ENCODE data around the gene TLNRD1. TPM values are rescaled to one million over a fixed set of nuclear protein-coding genes. Genes with fewer than 3 reads are reported as not detected.

TLNRD1 gene
- polyA plus RNA-seq, 1 donor from 2014 or later, result 4.6 TPM

DNA sequence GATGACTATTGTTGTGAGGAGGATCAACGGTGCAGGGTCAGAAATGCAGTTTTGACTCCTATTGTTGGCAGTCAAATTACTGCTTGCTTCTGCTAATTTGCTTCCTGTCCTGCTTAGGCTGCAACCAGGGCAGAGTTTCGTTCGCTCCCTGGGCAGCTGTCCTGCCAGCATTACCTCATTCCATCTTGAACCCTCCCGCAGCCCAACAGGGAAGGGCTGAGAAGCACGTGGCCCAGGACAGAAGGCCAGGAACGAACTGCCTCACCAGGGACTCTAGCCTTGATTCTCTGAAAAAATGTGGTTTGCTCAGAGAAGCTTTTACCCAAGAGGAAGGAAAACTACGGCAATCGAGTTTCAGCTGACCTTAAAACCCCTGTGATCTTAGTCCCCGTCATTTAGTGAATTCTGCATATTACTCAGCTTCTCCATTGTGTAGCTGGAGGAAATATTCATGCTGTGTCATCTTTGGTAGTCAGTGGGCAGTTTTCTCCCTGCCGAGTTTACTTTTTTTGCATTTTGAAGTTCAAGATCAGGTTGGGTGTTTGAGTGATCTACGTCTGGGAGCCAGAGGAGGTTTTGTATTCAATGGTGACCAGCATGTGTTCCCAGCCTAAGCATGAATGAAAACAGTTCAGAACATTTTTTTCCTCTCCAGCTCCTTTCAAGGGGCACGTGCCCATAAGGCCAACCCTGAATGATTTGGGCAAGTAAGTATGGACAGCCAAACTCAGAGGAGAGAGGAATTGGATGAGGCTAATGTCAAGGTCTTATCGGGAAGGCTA lies 23.0 kb downstream of the TLNRD1 start:
- Mint-ChIP-seq H3K27ac (peak overlapping the region in 1 of 3 donors; percentile 29), H3K36me3 (no peaks in the 10 kb centered on the region), H3K9me3 (no peaks in the 10 kb centered on the region), H3K4me1 (peaks cover 9 to 16% (median 15%) of the 10 kb centered on the region in 3 donors), H3K4me3 (peak overlapping the region; percentile 56 to 88 (median 57)), H3K27me3 (peaks cover 2% of the 10 kb centered on the region)

DNA sequence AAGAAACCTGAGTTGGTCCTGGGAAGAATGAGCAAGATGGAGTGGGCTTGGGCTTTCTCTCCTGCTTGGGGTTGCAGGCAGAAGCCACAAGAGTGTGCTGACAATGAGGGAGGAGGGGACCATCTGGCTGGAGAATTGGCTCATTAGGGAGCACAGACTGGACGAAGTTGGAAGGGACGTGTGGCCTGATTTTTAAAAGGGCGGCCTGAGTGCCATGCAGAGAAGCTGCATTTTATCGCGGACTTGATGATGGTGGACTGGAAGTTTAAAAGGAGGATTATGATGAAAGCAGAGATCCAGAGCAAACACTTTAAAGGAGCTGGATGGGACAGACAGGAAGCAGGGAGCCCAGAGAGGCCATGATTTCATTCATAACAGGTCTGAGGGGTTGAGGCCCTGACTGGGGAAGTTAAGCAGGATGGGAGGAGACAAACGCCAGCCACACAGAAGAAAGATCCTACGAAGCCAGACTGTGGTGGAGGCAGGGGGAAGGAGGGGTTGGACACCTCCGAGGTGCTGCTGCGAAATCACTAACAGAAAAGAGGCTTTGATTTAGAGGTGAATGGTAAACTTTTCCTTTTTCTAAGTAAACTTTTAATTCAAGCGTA lies 23.6 kb downstream of the TLNRD1 start:
- Mint-ChIP-seq H3K36me3 (no peaks in the 10 kb centered on the region), H3K4me1 (peaks cover 9 to 16% (median 15%) of the 10 kb centered on the region in 3 donors), H3K27ac (no peak overlapping the region), H3K9me3 (no peaks in the 10 kb centered on the region), H3K4me3 (no peak overlapping the region), H3K27me3 (peaks cover 2% of the 10 kb centered on the region)

DNA sequence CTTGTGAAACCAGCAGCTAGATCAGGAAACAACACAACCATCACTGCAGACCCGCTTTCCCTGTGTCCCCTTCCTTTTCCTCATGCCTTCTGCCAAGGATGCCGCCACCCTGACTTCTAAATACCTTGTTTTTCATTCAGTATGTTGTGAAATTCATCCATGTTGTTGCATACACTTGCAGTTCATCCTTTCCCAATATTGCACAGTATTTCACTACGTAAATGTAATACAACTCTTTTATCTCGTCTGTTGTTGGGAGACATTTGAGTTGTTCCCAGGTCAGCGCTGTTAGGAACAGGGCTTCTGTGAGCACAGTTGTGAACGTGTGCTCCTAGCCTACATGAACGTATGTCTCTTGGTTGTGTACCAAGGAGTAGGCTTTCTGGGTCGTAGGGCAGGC lies 24.2 kb downstream of the TLNRD1 start:
- Mint-ChIP-seq H3K27me3 (peaks cover 2% of the 10 kb centered on the region), H3K27ac (peak overlapping the region in 1 of 3 donors; percentile 40), H3K4me1 (peaks cover 9 to 21% (median 15%) of the 10 kb centered on the region in 3 donors), H3K4me3 (peak overlapping the region in 1 of 4 donors; percentile 56), H3K9me3 (peaks cover 0 to 4% (median 1%) of the 10 kb centered on the region in 3 donors), H3K36me3 (no peaks in the 10 kb centered on the region)

DNA sequence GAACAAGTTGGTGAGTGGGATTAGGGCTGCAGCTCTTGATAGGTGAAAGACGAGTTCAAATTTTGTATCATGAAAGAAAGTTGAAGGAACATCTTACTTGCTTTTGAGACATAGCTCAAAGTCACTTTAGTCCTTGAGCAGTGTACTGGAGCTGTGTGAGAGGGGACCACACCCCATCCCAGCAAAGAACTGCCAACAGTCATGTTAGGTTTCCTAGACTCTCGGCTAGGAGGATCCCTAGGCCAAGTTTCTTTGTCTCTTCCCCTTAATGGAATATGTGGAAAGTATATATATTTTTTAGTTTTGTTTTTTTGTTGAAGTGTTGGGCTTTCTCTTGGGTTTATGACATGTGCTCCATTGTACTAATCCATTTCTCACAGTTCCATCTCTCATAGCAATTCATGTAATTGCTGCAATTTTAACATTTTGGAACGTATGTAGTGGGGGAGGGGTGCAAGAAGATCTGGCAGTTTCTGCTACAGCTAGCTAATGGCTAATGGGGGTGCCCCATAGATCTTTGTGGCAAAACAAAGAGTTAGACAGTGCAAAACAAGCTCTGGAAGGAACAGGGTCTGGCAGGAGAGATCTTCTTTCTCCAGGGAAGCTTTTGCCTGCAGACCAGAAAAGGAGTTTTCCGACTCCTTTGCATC lies 25.1 kb downstream of the TLNRD1 start:
- Mint-ChIP-seq H3K27ac (peak overlapping the region in 1 of 3 donors; percentile 40), H3K36me3 (no peaks in the 10 kb centered on the region), H3K27me3 (peaks cover 2% of the 10 kb centered on the region)

DNA sequence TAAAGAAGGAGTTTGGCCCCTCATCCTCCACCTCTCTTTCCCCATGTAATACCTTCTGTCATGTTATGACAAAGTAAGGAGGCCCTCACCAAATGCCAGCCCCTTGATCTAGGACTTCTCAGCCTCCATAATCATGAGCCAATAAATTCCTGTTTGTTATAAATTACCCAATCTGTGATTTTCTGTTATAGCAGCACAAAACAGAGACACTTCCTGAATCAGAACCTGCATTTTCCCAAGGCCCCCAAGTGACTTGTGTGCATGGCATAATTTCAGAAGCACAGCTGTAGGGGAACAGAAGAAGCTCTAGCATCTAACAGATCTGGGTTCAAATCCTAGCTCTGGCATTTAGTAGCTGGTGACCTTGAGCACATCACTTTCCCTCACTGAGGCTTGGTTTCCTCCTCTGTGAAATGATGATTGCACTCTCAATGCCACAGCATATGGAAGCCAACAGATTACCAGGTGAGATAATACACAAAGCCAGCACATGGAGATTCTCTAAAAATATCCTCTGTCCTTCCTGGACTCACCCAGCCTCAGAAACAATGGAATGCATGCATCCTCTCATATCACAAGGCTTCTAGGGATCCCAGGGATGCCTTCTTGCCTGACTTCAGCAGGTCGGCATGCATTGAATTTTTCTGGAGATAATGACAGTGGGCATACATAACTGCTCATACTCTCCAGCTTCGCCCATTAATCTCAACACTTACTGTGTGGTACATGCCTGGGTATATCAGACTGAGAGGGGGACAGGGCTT lies 26.3 kb downstream of the TLNRD1 start:
- Mint-ChIP-seq H3K4me3 (no peak overlapping the region), H3K36me3 (no peaks in the 10 kb centered on the region), H3K27me3 (no peaks in the 10 kb centered on the region), H3K9me3 (peaks cover 0 to 5% (median 4%) of the 10 kb centered on the region in 3 donors), H3K4me1 (peaks cover 9 to 26% (median 19%) of the 10 kb centered on the region in 3 donors), H3K27ac (no peak overlapping the region)

More for the DNA sequence above, 25.1 kb downstream of the TLNRD1 start:
- H3K4me1 Mint-ChIP-seq, result peaks cover 9 to 26% (median 19%) of the 10 kb centered on the region in 3 donors
- H3K4me3 Mint-ChIP-seq, result no peak overlapping the region
- peaks cover 0 to 5% (median 4%) of the 10 kb centered on the region in 3 donors for H3K9me3 Mint-ChIP-seq

DNA sequence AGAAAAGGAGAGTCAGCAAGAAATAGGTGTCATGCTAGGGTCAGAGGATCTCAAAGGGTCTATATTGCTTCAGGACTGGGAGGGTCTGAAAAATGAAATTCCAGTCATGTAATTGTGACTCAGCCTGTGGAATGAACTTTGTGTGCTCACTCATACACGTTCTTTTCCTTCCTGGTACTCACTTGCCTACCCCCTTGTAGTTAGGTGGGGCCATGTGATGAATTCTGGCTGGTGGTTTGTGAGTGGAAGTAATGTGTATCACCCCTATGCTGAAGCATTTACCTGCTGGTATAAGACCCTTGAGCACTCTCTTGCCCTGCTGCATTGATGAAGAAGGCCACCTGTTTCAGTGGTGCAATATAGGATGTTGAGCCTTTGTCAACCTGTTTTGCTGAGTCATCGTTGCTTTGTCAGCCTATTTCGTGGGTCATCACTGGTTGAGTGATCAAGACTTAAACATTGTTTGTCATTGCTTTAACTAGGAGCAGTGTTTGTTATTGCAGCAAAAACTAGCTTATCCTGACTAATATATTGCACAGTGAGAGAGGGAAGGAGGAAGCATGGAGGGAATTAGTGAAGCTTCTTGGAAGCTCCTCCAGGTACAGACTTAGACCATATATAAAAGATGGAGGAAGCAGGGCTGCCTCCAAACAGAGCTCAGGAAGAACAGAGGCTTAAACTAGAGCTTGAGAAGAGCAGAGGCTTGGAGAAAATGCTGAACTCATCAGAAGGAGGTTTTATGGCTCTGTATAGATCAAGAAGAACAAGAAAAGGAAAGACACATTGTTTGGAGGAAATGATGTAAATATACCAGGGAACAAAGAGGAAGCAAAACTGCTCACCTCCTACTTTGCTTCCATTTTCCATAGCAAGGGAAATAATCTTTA lies 28.9 kb downstream of the TLNRD1 start:
- H3K9me3 Mint-ChIP-seq, result peaks cover 0 to 5% (median 4%) of the 10 kb centered on the region in 3 donors
- H3K27me3 Mint-ChIP-seq, result no peaks in the 10 kb centered on the region
- H3K27ac Mint-ChIP-seq, result no peak overlapping the region
- H3K36me3 Mint-ChIP-seq, result peaks cover 3% of the 10 kb centered on the region
- peak overlapping the region in 1 of 4 donors; percentile 3 for H3K4me3 Mint-ChIP-seq
- H3K4me1 Mint-ChIP-seq, result peaks cover 0 to 10% (median 4%) of the 10 kb centered on the region in 3 donors

DNA sequence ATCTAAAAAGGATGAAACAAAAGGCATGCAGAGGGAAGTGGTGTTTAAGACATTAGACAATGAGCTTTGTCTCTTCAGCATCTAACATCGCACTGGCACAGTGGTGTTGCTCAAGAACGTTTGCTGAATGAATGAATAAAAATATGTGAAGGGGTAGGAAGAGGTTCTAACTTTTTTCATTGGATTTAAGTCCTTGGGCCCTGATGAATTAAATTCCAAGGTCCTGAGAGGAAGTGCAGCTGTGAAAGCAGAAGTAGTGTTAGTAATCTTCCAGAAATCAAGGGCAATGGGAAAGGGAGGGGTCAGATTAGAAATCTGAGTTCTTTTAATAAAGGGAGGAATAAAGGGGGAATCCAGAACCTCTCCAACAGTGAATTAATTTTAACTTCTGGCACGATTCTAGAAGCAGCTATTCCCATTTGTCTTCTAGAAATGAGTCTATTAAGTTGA lies 29.6 kb downstream of the TLNRD1 start:
- H3K27me3 Mint-ChIP-seq, result no peaks in the 10 kb centered on the region
- peak overlapping the region in 1 of 4 donors; percentile 3 for H3K4me3 Mint-ChIP-seq
- H3K27ac Mint-ChIP-seq, result no peak overlapping the region
- H3K36me3 Mint-ChIP-seq, result peaks cover 4% of the 10 kb centered on the region
- H3K4me1 Mint-ChIP-seq, result peaks cover 0 to 10% (median 4%) of the 10 kb centered on the region in 3 donors
- H3K9me3 Mint-ChIP-seq, result peaks cover 0 to 5% (median 4%) of the 10 kb centered on the region in 3 donors

DNA sequence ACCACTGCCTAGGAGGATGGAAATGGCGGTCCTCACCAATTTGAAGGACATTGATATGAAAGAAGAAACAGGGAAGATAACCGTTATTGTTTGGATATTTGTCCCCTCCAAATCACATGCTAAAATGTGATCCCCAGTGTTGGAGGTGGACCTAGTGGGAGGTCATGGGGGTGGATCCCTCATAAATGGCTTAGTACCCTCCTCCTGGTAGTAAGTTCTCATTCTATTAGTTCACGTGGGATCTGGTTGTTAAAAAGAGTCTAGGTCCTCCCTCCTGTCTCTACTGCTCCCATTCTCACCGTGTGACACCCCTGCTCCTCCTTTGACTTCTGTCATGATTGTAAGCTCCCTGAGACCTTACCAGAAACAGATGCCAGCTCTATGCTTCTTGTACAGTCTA lies 30.5 kb downstream of the TLNRD1 start:
- peaks cover 0 to 5% (median 4%) of the 10 kb centered on the region in 3 donors for H3K9me3 Mint-ChIP-seq
- no peaks in the 10 kb centered on the region for H3K27me3 Mint-ChIP-seq
- H3K36me3 Mint-ChIP-seq, result peaks cover 4% of the 10 kb centered on the region
- peaks cover 0 to 10% (median 4%) of the 10 kb centered on the region in 3 donors for H3K4me1 Mint-ChIP-seq
- H3K4me3 Mint-ChIP-seq, result no peak overlapping the region
- no peak overlapping the region for H3K27ac Mint-ChIP-seq

DNA sequence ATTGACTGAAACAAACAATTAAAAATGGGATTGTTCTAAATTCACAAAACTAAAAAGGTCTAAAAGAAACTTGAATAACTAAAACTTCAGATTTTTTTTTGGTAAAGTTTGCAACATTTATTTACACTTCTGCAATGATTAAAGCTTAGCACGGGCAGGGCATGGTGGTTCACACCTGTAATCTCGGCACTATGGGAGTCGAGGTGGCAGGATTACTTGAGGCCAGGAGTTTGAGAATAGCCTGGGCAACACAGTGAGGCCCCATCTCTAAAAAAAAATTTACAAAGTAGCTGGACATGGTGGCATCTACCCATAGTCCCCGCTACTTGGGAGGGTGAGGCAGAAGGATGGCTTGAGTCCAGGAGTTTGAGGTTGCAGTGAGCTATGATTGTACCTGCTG lies 31.6 kb downstream of the TLNRD1 start:
- H3K27ac Mint-ChIP-seq, result no peak overlapping the region
- peaks cover 0 to 10% (median 4%) of the 10 kb centered on the region in 3 donors for H3K4me1 Mint-ChIP-seq

DNA sequence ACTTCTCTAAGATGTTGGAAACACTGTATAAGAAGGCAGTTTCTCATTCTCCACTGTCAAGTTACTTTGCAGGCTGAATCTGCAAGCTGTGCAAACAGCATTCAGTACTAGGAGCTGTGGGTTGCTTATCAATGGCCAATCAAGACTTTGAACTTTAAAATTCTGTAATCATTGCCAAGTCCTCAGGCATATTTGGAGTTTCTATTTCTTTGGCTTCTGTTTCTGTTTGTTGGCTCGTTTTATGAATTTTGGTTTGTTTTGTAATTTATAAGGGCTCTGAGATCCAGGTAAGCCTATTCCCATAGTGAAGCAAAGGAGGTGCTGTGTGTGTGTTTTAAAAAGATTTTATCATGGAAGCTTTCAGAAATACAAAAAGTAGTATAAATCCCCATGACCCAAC lies 32.1 kb downstream of the TLNRD1 start:
- H3K36me3 Mint-ChIP-seq, result peaks cover 4% of the 10 kb centered on the region
- no peak overlapping the region for H3K4me3 Mint-ChIP-seq
- H3K27me3 Mint-ChIP-seq, result no peaks in the 10 kb centered on the region
- H3K9me3 Mint-ChIP-seq, result peaks cover 0 to 5% (median 4%) of the 10 kb centered on the region in 3 donors
- H3K27ac Mint-ChIP-seq, result no peak overlapping the region
- H3K4me1 Mint-ChIP-seq, result peaks cover 0 to 10% (median 4%) of the 10 kb centered on the region in 3 donors

More for the DNA sequence above, 31.6 kb downstream of the TLNRD1 start:
- Mint-ChIP-seq H3K4me3 (no peak overlapping the region), H3K9me3 (peaks cover 0 to 5% (median 4%) of the 10 kb centered on the region in 3 donors), H3K36me3 (peaks cover 4% of the 10 kb centered on the region), H3K27me3 (no peaks in the 10 kb centered on the region)

DNA sequence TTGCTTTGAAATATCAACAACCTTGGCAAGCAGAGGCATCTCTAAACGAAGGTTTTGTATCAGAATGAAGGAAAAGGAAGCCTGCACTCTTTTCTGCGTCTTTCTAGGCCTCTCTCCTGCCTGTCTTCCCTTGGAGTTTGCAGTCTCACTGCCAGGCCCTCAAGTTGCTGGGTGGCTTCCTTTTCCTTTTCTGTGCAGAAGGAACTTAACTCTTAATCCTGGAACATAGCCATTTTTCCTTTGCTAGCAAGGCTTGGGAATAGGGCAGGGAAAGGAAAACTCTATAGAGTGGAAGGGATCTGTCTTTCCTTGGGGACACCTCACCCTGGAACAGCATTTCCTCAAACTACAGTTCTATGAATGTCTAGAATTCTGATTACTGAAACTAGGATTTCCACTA lies 32.8 kb downstream of the TLNRD1 start:
- H3K27ac Mint-ChIP-seq, result no peak overlapping the region
- peaks cover 0 to 5% (median 4%) of the 10 kb centered on the region in 3 donors for H3K9me3 Mint-ChIP-seq
- no peak overlapping the region for H3K4me3 Mint-ChIP-seq
- no peaks in the 10 kb centered on the region for H3K27me3 Mint-ChIP-seq
- H3K4me1 Mint-ChIP-seq, result peaks cover 0 to 10% (median 4%) of the 10 kb centered on the region in 3 donors
- peaks cover 4% of the 10 kb centered on the region for H3K36me3 Mint-ChIP-seq

DNA sequence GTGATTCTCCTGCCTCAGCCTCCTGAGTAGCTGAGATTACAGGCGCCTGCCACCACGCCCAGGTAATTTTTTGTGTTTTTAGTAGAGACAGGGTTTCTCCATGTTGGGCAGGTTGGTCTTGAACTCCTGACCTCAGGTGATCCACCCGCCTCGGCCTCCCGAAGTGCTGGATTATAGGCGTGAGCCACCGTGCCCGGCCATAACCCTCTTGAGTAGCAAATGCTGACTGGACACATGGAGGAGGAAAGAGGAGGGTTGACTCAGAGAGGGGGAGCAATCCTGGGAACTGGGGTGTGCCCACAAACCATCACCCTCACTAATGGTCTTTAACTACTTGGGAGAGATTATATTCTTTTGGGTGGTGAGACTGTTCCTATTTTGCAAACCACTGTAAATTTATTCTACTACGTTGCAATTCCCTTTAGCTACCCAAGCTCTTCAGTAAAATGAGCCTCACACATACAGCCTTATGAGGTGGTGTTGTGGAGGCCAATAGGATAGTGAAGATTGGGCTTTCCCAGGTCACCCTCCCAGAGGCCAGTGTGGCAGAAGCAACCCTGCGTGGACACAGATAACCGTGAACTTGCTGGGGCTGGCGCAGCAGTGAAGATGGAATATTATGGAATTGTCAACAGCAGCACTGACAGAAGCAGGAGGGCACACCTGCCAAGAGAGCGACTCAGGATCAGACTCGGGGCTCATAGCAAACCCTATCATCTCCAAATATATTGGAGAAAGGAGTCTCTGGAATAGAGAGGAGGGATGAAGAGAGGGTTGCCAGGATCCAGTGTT lies 37.4 kb downstream of the TLNRD1 start:
- Mint-ChIP-seq H3K27me3 (no peaks in the 10 kb centered on the region), H3K4me1 (peaks cover 2 to 6% (median 3%) of the 10 kb centered on the region in 3 donors), H3K27ac (no peak overlapping the region), H3K4me3 (peak overlapping the region in 1 of 4 donors; percentile 45), H3K36me3 (peaks cover 7% of the 10 kb centered on the region), H3K9me3 (no peaks in the 10 kb centered on the region)
